ENCODE measurements around the gene RPP21.

RPP21 gene

GRCh38 chr6:30391240-30391639 is 46.3 kb downstream of the RPP21 start:
- no peak for DNase-seq

GRCh38 chr6:30394139-30394538 is 49.2 kb downstream of the RPP21 start:
- DNase-seq, result no peak

Data from NCI-H1694 treated with DMSO at 0.1 percent for 48 hours (cell line).